BLaER1 (cell line): ENCODE measurements around the gene ANTXR1.

Source experiments
- H3K27ac ChIP-seq: shearing (Covaris generic); formaldehyde crosslinking; 2 replicates; pipeline ENCODE4 v1.8.1; 2022
- H3K27me3 ChIP-seq: shearing (Covaris generic); formaldehyde crosslinking; 2 replicates; pipeline ENCODE4 v1.8.1; 2022
- H3K36me3 ChIP-seq: shearing (Covaris generic); formaldehyde crosslinking; 2 replicates; pipeline ENCODE4 v1.8.1; 2022
- H3K4me1 ChIP-seq: shearing (Covaris generic); formaldehyde crosslinking; 2 replicates; pipeline ENCODE4 v1.8.1; 2022
- H3K4me2 ChIP-seq: shearing (Covaris generic); formaldehyde crosslinking; 2 replicates; pipeline ENCODE4 v1.8.1; 2022
- H3K4me3 ChIP-seq: shearing (Covaris generic); formaldehyde crosslinking; 2 replicates; pipeline ENCODE4 v1.8.1; 2022
- H3K9ac ChIP-seq: shearing (Covaris generic); formaldehyde crosslinking; 2 replicates; pipeline ENCODE4 v1.8.1; 2022
- H3K9me3 ChIP-seq: shearing (Covaris generic); formaldehyde crosslinking; 2 replicates; pipeline ENCODE4 v1.8.1; 2022
- H4K20me1 ChIP-seq: shearing (Covaris generic); formaldehyde crosslinking; 2 replicates; pipeline ENCODE4 v1.8.1; 2022
- Cebpa-rat ChIP-seq: shearing (Covaris generic); IDR thresholded peaks from 2 replicates; pipeline ENCODE4 v1.8.1; 2022

The ANTXR1 gene

DNA sequence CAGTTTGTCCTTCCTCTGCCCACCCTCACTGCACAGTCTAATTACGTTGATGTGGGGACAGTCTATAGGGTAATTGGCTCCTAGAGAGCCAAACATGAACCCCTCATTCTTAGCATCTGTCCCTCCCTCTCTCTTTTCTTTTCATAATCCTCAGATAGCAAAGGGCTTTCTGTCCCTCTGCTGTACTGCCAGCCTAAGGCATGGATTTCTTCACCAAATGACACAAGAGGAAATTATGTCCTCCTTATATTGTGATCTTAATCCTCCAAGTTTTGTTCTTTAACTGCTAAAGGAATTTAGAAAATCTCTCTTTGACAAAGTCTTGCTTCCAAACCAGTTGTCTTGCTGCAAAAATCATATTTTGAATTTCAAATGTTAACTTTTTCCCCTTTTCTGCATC is 18.5 kb downstream of the ANTXR1 start:
- no peak for TF ChIP-seq Cebpa-rat
- Histone ChIP-seq H3K36me3 (no peaks in the 10 kb centered on the region), H3K9ac (no peak overlapping the region), H4K20me1 (no peaks in the 10 kb centered on the region), H3K27me3 (no peaks in the 10 kb centered on the region), H3K4me1 (no peaks in the 10 kb centered on the region), H3K4me3 (no peak overlapping the region), H3K27ac (no peak overlapping the region), H3K9me3 (peaks cover 11% of the 10 kb centered on the region; the same call in 1 of the 2 replicates), H3K4me2 (no peak overlapping the region)

DNA sequence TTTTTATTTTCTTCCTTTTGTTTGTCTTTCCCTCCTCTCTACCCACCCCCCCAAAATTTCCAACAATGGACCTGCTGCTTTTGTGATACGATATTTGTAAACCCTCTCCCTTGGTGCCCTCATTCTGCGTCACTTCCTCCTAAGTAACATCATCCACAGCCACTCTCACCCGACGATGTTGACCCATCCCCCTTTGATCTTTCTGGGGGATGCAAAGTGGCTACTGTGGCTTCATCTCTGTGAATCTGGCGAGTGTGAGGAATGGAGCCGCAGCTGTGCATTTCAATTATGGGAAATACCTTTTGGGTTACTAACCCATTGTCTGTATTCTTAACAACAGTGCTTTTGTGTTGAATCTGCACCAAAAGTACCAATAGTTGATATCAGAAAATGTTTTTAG is 19.4 kb downstream of the ANTXR1 start:
- no peaks in the 10 kb centered on the region for H3K27me3 ChIP-seq
- H4K20me1 ChIP-seq = no peaks in the 10 kb centered on the region
- TF ChIP-seq Cebpa-rat = no peak
- no peak overlapping the region for H3K27ac ChIP-seq
- H3K4me2 ChIP-seq = no peak overlapping the region
- H3K9me3 ChIP-seq = peaks cover 6% of the 10 kb centered on the region; the same call in 1 of the 2 replicates
- H3K36me3 ChIP-seq = no peaks in the 10 kb centered on the region
- H3K9ac ChIP-seq = no peak overlapping the region
- no peak overlapping the region for H3K4me3 ChIP-seq
- H3K4me1 ChIP-seq = no peaks in the 10 kb centered on the region

DNA sequence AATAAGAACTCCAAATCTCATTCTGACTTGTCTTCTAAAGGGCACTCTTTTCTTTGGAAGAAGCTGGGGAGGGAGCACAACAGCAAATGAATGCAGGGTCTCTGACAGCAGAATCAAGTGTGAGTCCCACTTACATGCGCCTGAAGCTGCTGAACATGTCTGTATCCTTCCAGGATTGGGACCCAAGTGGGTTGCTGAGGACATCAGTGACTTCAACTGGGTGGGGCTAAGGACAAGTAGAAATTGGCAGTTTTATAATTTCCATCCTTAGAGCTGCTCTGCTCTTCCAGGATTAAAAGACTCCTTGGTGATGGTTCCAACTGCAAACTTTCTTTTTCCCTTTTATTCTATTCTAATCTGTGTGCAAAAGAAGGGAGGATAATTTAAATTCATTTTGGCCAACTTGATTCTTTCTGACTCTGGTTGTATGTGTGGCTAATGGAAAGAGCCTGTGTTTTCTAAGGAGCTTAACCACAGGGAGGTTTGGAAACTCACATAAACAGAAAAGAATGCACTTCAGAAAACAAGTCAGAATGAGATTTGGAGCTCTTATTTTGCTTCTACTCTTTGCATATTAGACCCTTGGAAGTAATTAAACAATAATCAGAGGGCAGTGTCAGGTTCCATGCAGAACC is 20.6 kb downstream of the ANTXR1 start:
- Histone ChIP-seq H3K27ac (no peak overlapping the region), H3K4me2 (no peak overlapping the region), H3K27me3 (no peaks in the 10 kb centered on the region), H4K20me1 (no peaks in the 10 kb centered on the region), H3K9ac (no peak overlapping the region), H3K4me1 (no peaks in the 10 kb centered on the region), H3K9me3 (no peaks in the 10 kb centered on the region), H3K36me3 (no peaks in the 10 kb centered on the region), H3K4me3 (no peak overlapping the region)
- no peak for TF ChIP-seq Cebpa-rat

DNA sequence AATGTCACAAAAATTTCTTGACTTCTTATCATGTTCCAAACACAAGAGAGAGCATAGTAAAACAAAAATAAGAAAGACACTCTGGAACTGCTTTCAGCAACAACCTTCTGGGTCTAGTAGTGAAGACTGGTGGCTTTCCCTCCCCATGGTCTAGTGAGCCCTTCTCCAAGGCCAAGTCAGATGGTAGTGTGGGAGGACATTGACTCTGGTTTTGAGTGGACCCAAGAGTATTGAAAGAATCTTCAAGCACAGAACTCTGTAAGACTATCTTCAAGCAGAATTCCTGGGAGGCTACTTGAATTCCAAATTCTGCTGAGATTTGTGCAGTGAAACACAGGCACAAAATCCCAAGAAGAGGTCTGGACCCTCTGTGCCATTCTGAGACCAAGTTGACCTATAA is 21.1 kb downstream of the ANTXR1 start:
- no peaks in the 10 kb centered on the region for H4K20me1 ChIP-seq

DNA sequence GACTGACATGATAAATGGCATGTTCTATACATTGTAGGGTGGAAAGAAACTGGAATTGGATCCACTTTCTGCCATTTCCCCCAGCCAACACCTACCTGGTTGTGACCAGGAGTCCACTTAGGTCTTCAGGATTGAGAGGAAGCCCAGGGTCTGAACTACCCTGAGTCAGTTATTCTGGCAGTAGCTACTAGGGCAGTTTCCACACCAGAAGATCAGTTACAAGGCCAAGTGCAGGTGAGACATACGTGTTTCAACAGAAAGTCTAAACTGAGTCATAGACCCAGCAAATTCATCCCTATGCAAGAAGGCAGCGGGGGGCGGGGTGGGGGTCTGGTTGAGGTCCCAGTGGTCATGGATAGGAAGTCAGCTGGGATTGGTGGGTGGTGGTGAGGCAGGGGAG is 21.9 kb downstream of the ANTXR1 start:
- Histone ChIP-seq H3K4me1 (no peaks in the 10 kb centered on the region), H3K9me3 (no peaks in the 10 kb centered on the region), H3K4me2 (no peak overlapping the region), H3K27me3 (no peaks in the 10 kb centered on the region), H4K20me1 (no peaks in the 10 kb centered on the region), H3K27ac (no peak overlapping the region), H3K4me3 (no peak overlapping the region), H3K36me3 (no peaks in the 10 kb centered on the region), H3K9ac (no peak overlapping the region)
- TF ChIP-seq Cebpa-rat = no peak

More for the DNA sequence above, 21.1 kb downstream of the ANTXR1 start:
- H3K36me3 ChIP-seq = no peaks in the 10 kb centered on the region
- no peak overlapping the region for H3K9ac ChIP-seq
- no peaks in the 10 kb centered on the region for H3K9me3 ChIP-seq
- H3K27me3 ChIP-seq = no peaks in the 10 kb centered on the region
- no peak for TF ChIP-seq Cebpa-rat
- H3K4me3 ChIP-seq = no peak overlapping the region
- H3K4me1 ChIP-seq = no peaks in the 10 kb centered on the region
- H3K27ac ChIP-seq = no peak overlapping the region
- no peak overlapping the region for H3K4me2 ChIP-seq

DNA sequence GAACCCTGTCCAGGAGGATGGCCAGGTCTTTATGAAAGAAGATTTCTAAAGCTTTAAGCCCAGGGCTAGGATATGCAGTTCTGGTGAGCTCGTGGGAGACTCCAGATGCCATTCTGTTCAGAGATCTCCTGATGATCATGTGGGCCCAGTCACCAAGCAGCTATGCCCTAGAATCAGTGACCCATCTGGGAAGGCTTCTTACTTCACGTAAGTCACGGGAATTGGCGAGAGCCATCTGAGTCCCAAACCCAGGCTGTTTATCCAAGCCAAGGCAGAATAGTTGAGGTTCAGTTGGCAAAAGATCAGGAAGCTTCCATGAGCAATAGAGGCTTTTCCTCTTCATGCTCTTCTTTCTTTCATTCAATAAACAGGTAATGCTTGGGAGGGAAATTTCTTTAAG is 23.9 kb downstream of the ANTXR1 start:
- H3K36me3 ChIP-seq = no peaks in the 10 kb centered on the region
- no peak overlapping the region for H3K4me3 ChIP-seq
- H3K27ac ChIP-seq = no peak overlapping the region
- no peaks in the 10 kb centered on the region for H4K20me1 ChIP-seq
- TF ChIP-seq Cebpa-rat = no peak
- no peak overlapping the region for H3K9ac ChIP-seq
- no peaks in the 10 kb centered on the region for H3K4me1 ChIP-seq
- no peaks in the 10 kb centered on the region for H3K27me3 ChIP-seq
- H3K9me3 ChIP-seq = no peaks in the 10 kb centered on the region
- H3K4me2 ChIP-seq = no peak overlapping the region

DNA sequence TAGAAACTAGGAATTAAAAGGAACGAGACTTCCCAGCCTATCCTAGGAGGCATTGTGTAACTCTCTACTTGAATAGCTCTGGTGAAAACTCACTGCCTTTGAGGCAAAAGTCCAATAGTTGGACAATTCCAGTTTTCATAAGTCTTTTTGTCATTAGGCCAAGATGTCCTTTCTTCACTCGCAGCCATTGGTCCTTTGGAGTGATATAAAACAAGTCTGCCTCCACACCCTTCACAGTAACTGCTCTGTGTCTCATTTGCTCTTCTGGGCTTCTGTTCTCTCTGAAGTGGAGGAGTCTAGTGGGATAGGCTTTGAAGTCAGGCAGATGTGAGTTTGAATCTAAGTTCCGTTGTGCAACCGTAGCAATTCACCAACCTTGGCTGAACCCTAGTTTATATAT is 28.2 kb downstream of the ANTXR1 start:
- no peak overlapping the region for H3K27ac ChIP-seq
- no peak for TF ChIP-seq Cebpa-rat
- H3K4me1 ChIP-seq = no peaks in the 10 kb centered on the region
- H3K9me3 ChIP-seq = no peaks in the 10 kb centered on the region
- no peaks in the 10 kb centered on the region for H3K36me3 ChIP-seq
- H4K20me1 ChIP-seq = no peaks in the 10 kb centered on the region
- H3K4me2 ChIP-seq = no peak overlapping the region
- H3K9ac ChIP-seq = no peak overlapping the region
- no peaks in the 10 kb centered on the region for H3K27me3 ChIP-seq
- no peak overlapping the region for H3K4me3 ChIP-seq

DNA sequence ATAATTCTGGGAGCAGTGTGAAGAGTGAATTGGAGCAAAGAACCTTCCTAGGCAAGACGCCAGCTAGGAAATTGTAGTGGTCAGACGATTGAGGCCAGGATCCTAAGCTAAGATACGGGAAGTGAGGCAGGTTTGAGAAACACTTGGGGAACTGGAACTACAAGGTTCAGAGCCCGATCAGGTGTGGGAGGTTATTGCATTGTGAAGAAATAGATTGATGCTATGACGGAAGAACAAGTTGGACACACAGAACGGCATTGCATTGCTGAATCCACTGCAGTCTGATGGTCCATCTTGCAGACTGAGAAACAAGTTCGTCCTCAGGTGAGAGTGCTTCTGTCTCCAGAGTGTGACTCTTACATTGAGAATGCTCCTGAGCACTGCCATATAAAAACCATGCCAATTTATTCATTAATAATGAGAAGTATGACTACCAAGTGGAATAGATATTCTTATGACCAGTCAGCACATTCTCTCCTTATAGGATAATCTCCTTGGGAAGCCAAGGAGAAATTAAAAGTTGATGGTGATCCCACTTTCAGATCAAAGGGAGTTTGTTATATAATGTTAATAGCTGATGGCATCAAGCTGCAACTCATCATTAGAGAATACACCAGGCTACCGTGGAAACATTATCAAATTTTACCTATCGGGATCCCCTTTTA is 30.9 kb downstream of the ANTXR1 start:
- no peak overlapping the region for H3K4me2 ChIP-seq
- TF ChIP-seq Cebpa-rat = no peak
- no peaks in the 10 kb centered on the region for H3K27me3 ChIP-seq
- H4K20me1 ChIP-seq = no peaks in the 10 kb centered on the region
- no peak overlapping the region for H3K9ac ChIP-seq
- H3K4me1 ChIP-seq = no peaks in the 10 kb centered on the region
- no peaks in the 10 kb centered on the region for H3K9me3 ChIP-seq
- no peak overlapping the region for H3K27ac ChIP-seq
- H3K4me3 ChIP-seq = no peak overlapping the region
- H3K36me3 ChIP-seq = no peaks in the 10 kb centered on the region

DNA sequence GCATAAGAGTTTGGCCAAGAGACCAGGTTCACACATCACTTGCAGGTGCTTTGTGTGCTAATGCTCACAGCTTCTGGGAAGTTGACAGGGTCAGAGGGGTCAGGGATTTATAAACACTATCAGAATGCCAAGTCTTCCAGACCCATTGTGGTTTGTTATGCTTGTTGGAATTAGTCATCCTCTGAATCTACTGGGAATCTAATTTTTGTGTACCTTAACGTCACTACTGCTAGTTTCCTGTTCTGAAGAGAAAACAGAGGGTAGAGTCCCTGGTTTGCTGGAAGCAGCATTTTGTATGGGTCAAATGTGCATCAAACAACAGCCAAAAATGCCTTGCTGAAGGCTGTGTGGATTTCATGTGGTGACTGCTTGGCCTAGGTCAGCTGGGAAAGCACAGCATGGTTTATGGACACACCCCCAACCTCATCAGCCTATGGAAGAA is 33.3 kb downstream of the ANTXR1 start:
- TF ChIP-seq Cebpa-rat = no peak
- no peaks in the 10 kb centered on the region for H3K27me3 ChIP-seq
- H3K36me3 ChIP-seq = no peaks in the 10 kb centered on the region
- H3K4me3 ChIP-seq = no peak overlapping the region
- no peak overlapping the region for H3K4me2 ChIP-seq
- H3K4me1 ChIP-seq = no peaks in the 10 kb centered on the region
- H3K9ac ChIP-seq = no peak overlapping the region
- no peak overlapping the region for H3K27ac ChIP-seq
- no peaks in the 10 kb centered on the region for H3K9me3 ChIP-seq
- no peaks in the 10 kb centered on the region for H4K20me1 ChIP-seq

DNA sequence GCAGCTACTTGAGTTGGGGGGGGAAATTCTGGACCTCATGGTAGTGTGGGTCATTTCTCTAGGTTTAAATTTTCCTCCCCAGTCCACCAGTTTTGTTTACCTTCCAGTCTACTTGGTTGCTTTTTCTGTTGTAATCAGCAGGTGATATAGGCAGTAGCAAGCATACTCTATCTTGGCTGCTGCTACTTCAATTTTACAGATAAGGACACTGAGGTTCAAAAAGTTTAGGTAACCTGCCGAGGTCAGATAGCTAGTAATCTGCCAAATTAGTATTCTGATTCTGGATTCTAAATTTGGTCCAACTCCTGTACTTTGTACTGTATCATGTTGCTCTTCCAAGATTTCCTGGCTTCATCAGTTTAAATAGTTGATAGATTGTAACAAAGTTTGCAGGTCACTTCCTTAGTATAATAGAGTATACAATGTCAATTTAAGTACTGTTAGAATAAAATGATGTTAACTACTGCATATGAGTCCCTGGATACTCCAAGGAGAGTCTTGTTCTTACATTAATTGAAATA is 34.7 kb downstream of the ANTXR1 start:
- Histone ChIP-seq H3K9me3 (no peaks in the 10 kb centered on the region), H3K36me3 (no peaks in the 10 kb centered on the region), H3K9ac (no peak overlapping the region), H4K20me1 (no peaks in the 10 kb centered on the region), H3K27me3 (no peaks in the 10 kb centered on the region), H3K27ac (no peak overlapping the region), H3K4me2 (no peak overlapping the region), H3K4me3 (no peak overlapping the region), H3K4me1 (no peaks in the 10 kb centered on the region)
- TF ChIP-seq Cebpa-rat = no peak
